HepG2 (cell line): ENCODE results near the gene PAGE1. TPM values are rescaled to one million over a fixed set of nuclear protein-coding genes. Genes with fewer than 3 reads are reported as not detected.

Source experiments
- ATAC-seq: fragments of 200-7000 bp; cut with Tn5 transposase; 3 replicates; pipeline ENCODE4 v1.9.1; 2020; ENCODE audit warnings: mild to moderate bottlenecking, moderate library complexity
- BruUV-seq: library from RNA; stranded (reverse); fragments of 400-500 nt; replicated peaks from 2 replicates; lab custom pipeline; 2021; lab: Mats Ljungman, UMichigan
- CTCF ChIA-PET: fragments of 300-600 bp; formaldehyde crosslinking; extraction: SDS; loops from one replicate; lab custom pipeline; 2021; ENCODE audit warnings: low total read pairs, inconsistent platforms, low intra/inter-chr PET ratio; lab: Yijun Ruan, JAX
- POLR2A ChIA-PET: fragments of 350-600 bp; sonication (Branson Sonifier 250); formaldehyde crosslinking; loops from one replicate; lab custom pipeline; 2020; ENCODE audit warnings: antibody characterized with exemption, inconsistent platforms; lab: Yijun Ruan, JAX
- DNase-seq: peaks from one replicate; pipeline ENCODE4 v3.0.0-alpha.2; 2015; ENCODE audit warnings: low spot score
- FAIRE-seq: peaks from 3 replicates; lab custom pipeline; 2011; peaks lifted over from hg19 to GRCh38; lab: Jason Lieb, UNC
- H2AFZ ChIP-seq: one replicate; pipeline ENCODE4 v1.6.1; 2011; ENCODE audit warnings: low read length, inconsistent platforms
- H3K27ac ChIP-seq: fragments of 300-600 bp; 3 replicates; pipeline ENCODE4 v1.8.0; 2011; ENCODE audit warnings: mixed run types, mild to moderate bottlenecking, mixed read lengths, low read length, inconsistent platforms; ENCODE audit not compliant: insufficient read depth; ENCODE audit errors: extremely low read length
- H3K27me3 ChIP-seq, 2 experiments: fragments of 200-600 bp in 1 of 2; 2 replicates in 1 of 2; 3 replicates in 1 of 2; pipeline versions ENCODE4 v1.6.0 to v1.8.0; 2011; ENCODE audit warnings: low read length in 2 of 2, mild to moderate bottlenecking in 2 of 2, moderate library complexity in 2 of 2, inconsistent platforms in 1 of 2; ENCODE audit not compliant: insufficient read depth in 2 of 2, control insufficient read depth in 1 of 2
- H3K36me3 ChIP-seq, 2 experiments: fragments of 200-600 bp in 1 of 2; replicated peaks in 1 of 2; 2 replicates in 1 of 2; 3 replicates in 1 of 2; pipeline versions ENCODE4 v1.5.1 to v1.8.0; 2011; ENCODE audit warnings: low read length in 2 of 2, inconsistent platforms in 1 of 2; ENCODE audit not compliant: insufficient read depth in 2 of 2, control insufficient read depth in 1 of 2
- H3K4me1 ChIP-seq: 2 replicates; pipeline ENCODE4 v1.5.1; 2012; ENCODE audit warnings: low read length, inconsistent platforms; ENCODE audit not compliant: insufficient read depth
- H3K4me2 ChIP-seq: 2 replicates; pipeline ENCODE4 v1.6.0; 2011; ENCODE audit warnings: low read depth, low read length, inconsistent platforms
- H3K4me3 ChIP-seq, 3 experiments: fragments of 200-600 bp in 1 of 3; sonication (generic), shearing (Covaris generic) in 1 of 3; replicated peaks in 1 of 3; 2 replicates each; pipeline ENCODE4 v1.5.1; 2011 to 2016; ENCODE audit warnings: low read length in 3 of 3, inconsistent platforms in 2 of 3, low read depth in 2 of 3, mild to moderate bottlenecking in 2 of 3, control low read depth in 1 of 3, mixed read lengths in 1 of 3; ENCODE audit not compliant: insufficient read depth in 1 of 3
- H3K79me2 ChIP-seq: one replicate; pipeline ENCODE4 v1.6.1; 2011; ENCODE audit warnings: low read length, inconsistent platforms; ENCODE audit not compliant: insufficient read depth
- H3K9ac ChIP-seq: 2 replicates; pipeline ENCODE4 v1.6.0; 2011; ENCODE audit warnings: mild to moderate bottlenecking, low read depth, low read length, inconsistent platforms; ENCODE audit not compliant: insufficient read depth
- H3K9me3 ChIP-seq: 2 replicates; pipeline ENCODE4 v1.5.1; 2012; ENCODE audit warnings: mild to moderate bottlenecking, low read length
- H4K20me1 ChIP-seq: 2 replicates; pipeline ENCODE4 v1.6.0; 2011; ENCODE audit warnings: inconsistent platforms, mild to moderate bottlenecking, low read length, moderate library complexity; ENCODE audit not compliant: insufficient read depth
- ELF3 ChIP-seq: IDR thresholded peaks from 2 replicates; pipeline ENCODE4 v1.6.1; 2016; ENCODE audit warnings: missing genetic modification reagents, missing compliant biosample characterization
- FOSL1 ChIP-seq: sonication (generic); formaldehyde crosslinking; IDR thresholded peaks from 2 replicates; pipeline ENCODE4 v1.9.0; 2021; ENCODE audit warnings: missing genetic modification reagents, borderline replicate concordance
- HDAC2 ChIP-seq: sonication (generic); formaldehyde crosslinking; IDR thresholded peaks from 2 replicates; pipeline ENCODE4 v1.4.0; 2020; ENCODE audit warnings: missing genetic modification reagents
- HIVEP1 ChIP-seq: sonication (generic); formaldehyde crosslinking; IDR thresholded peaks from 2 replicates; pipeline ENCODE4 v1.4.0; 2020; ENCODE audit warnings: mild to moderate bottlenecking, missing genetic modification reagents
- HNF1A ChIP-seq, 2 experiments: sonication (generic) in 1 of 2; formaldehyde crosslinking in 1 of 2; IDR thresholded peaks; 2 replicates each; pipeline versions ENCODE4 v1.4.0 to v1.6.1; 2016 to 2020; ENCODE audit warnings: borderline replicate concordance in 1 of 2, low read depth in 1 of 2, mild to moderate bottlenecking in 1 of 2, missing genetic modification reagents in 1 of 2
- NAIF1 ChIP-seq: sonication (generic); formaldehyde crosslinking; IDR thresholded peaks from 2 replicates; pipeline ENCODE4 v1.5.0; 2020; ENCODE audit warnings: mild to moderate bottlenecking, missing genetic modification reagents, borderline replicate concordance
- RXRA ChIP-seq: sonication (generic); formaldehyde crosslinking; IDR thresholded peaks from 2 replicates; pipeline ENCODE4 v1.5.1; 2020; ENCODE audit warnings: missing genetic modification reagents
- SNRNP70 ChIP-seq: fragments of 200-400 bp; formaldehyde crosslinking; IDR thresholded peaks from 2 replicates; pipeline ENCODE4 v1.6.1; 2017; ENCODE audit warnings: mild to moderate bottlenecking, low read depth, low read length, moderate library complexity
- ZNF510 ChIP-seq: sonication (generic); formaldehyde crosslinking; IDR thresholded peaks from 2 replicates; pipeline ENCODE4 v1.4.0; 2020; ENCODE audit warnings: low read depth, mild to moderate bottlenecking, missing genetic modification reagents
- WGBS: methylation state at CpG from one replicate; pipeline ENCODE4 v1.1.6; 2017; ENCODE audit warnings: low lambda C conversion rate; 5-methylcytosine and 5-hydroxymethylcytosine counted together
- in situ Hi-C: cut with HindIII; loops from 2 replicates; pipeline ENCODE4 v1.10.0; 2017; ENCODE audit warnings: low pct_unique_long_range_greater_than_20kb; ENCODE audit not compliant: extremely low pct_ligation_motif_present
- intact Hi-C: fragments of 100-400 bp; cut with micrococcal nuclease; formaldehyde crosslinking; loops from one replicate; pipeline ENCODE4 v1.10.0; 2022; ENCODE audit not compliant: unreplicated experiment
- polyA plus RNA-seq, 8 experiments: library from polyadenylated mRNA; depleted of rRNA in 3 of 8; stranded (reverse) in 7 of 8; unstranded in 1 of 8; fragments of >200 nt; fragmentation: Illumina TruSeq in 4 of 8; extraction: Trizol in 4 of 8; gene quantifications; 2 replicates each; pipeline versions ENCODE4 v1.2.1 to v1.2.3, GENCODE V29; 2011 to 2016; ENCODE audit warnings: low read depth in 4 of 8, missing spikeins in 1 of 8, mixed read lengths in 1 of 8; ENCODE audit not compliant: insufficient read depth in 1 of 8
- total RNA-seq, 5 experiments: library from RNA; depleted of rRNA; stranded (reverse); fragments of >200 nt; fragmentation: Illumina TruSeq; extraction: Trizol; gene quantifications; 2 replicates each; pipeline ENCODE4 v1.2.3, GENCODE V29; 2016; ENCODE audit warnings: low read depth in 1 of 5
- TF ChIP-seq, protein P1 (sequence below): sonication (generic); formaldehyde crosslinking; conservative IDR thresholded peaks from 2 replicates; pipeline ENCODE4 v1.4.0; 2020; ENCODE audit warnings: missing genetic modification reagents

The PAGE1 gene
- total and polyA plus RNA-seq, 2 of the 13 experiments (the other 11 are each of a cell fraction or from before 2014, with no cell fraction given): 0.45 to 0.93 TPM

GRCh38 chrX:49701323-49701722 lies 5.5 kb upstream of the PAGE1 start (continued):
- TF ChIP-seq HNF1A (IDR thresholded peaks at IDR 0.05; ENCODE audit: low read depth) (no peak), HNF1A (CRISPR knock-in tag; IDR thresholded peaks at IDR 0.05; ENCODE audit: borderline replicate concordance) (no peak), ELF3 (CRISPR knock-in tag) (no peak), SNRNP70 (no peak)

DNA sequence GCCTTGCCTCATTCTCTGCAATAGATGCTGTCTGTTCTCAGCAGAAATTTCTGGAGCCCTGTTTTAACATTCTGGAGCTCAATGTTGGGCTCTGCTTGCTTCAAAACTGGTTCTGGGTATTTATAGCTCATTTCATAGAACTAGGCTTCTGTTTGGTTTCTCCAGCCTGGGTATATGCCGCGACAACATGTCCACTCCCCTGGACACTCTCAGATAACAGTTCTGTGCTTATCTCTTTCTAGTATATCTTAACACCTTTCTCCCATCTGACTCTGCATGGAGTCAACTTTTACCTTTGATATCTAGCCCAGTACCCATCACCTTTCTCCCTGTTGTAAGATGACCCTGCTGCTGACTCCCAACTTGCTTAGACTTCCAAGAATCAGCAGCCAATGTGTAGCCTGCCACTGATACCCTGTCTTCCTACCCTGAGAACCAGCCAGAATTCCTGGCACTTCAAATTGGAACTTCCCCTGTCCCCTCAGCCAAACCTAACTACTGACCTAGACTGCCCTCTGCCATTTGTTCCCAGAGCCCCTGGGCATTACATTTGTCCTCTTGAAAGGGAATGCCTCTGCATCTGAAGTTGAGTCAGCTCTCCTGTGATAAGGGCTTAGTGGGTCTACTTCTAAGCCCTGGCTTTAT lies 20.6 kb downstream of the PAGE1 start:
- Histone ChIP-seq H3K4me3 (no peak overlapping the region), H3K9me3 (no peaks in the 10 kb centered on the region), H2AFZ (no peak overlapping the region), H3K36me3 (no peaks in the 10 kb centered on the region), H3K27me3 (no peaks in the 10 kb centered on the region), H3K79me2 (no peaks in the 10 kb centered on the region), H3K9ac (no peak overlapping the region), H4K20me1 (no peaks in the 10 kb centered on the region), H3K4me1 (no peaks in the 10 kb centered on the region)
- DNase-seq (no peak), ATAC-seq (no peak), FAIRE-seq (no peak)
- no TSS peak for BruUV-seq
- intact Hi-C loops: no loop called here
- 0% methylated on average over 2 of the region's 2 CpGs for WGBS
- ChIA-PET CTCF (no interaction called here), POLR2A (no interaction called here)
- no peak for TF ChIP-seq ZNF510 (CRISPR knock-in tag)
- no peak for TF ChIP-seq FOSL1 (CRISPR knock-in tag)
- no peak for TF ChIP-seq RXRA (CRISPR knock-in tag)
- TF ChIP-seq HDAC2 (CRISPR knock-in tag): no peak
- no peak for TF ChIP-seq NAIF1 (CRISPR knock-in tag)
- no peak for TF ChIP-seq HIVEP1 (CRISPR knock-in tag)
- TF ChIP-seq, protein P1, sequence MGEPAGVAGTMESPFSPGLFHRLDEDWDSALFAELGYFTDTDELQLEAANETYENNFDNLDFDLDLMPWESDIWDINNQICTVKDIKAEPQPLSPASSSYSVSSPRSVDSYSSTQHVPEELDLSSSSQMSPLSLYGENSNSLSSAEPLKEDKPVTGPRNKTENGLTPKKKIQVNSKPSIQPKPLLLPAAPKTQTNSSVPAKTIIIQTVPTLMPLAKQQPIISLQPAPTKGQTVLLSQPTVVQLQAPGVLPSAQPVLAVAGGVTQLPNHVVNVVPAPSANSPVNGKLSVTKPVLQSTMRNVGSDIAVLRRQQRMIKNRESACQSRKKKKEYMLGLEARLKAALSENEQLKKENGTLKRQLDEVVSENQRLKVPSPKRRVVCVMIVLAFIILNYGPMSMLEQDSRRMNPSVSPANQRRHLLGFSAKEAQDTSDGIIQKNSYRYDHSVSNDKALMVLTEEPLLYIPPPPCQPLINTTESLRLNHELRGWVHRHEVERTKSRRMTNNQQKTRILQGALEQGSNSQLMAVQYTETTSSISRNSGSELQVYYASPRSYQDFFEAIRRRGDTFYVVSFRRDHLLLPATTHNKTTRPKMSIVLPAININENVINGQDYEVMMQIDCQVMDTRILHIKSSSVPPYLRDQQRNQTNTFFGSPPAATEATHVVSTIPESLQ (CRISPR knock-in tag): no peak
- TF ChIP-seq, all 625 proteins: peak for 0
- in situ Hi-C loops: no loop called here
- no peak overlapping the region for H3K4me2 ChIP-seq
- H3K27ac ChIP-seq: no peak overlapping the region
